Activated naive CD4-positive, alpha-beta T cell treated with anti-CD3 and anti-CD28 coated beads, Interleukin-2, amount 50 U/mL, for 24 hours (primary cell): Measurements from ENCODE around the gene SIAH3.
"Not testable (repeated sequence)": the region's sequence is repeated elsewhere in the genome, so short reads cannot be mapped to it uniquely, and the experiment has no call there.

Experiments
- H3K27ac Mint-ChIP-seq: one replicate; pipeline ENCODE4 v1.8.0; 2021; ENCODE audit warnings: mild to moderate bottlenecking, mixed read lengths
- H3K27me3 Mint-ChIP-seq: one replicate; pipeline ENCODE4 v1.8.0; 2021; ENCODE audit warnings: mixed read lengths
- H3K36me3 Mint-ChIP-seq: one replicate; pipeline ENCODE4 v1.8.0; 2021; ENCODE audit warnings: mixed read lengths
- H3K4me1 Mint-ChIP-seq: one replicate; pipeline ENCODE4 v1.8.0; 2021; ENCODE audit warnings: mixed read lengths
- H3K4me3 Mint-ChIP-seq: one replicate; pipeline ENCODE4 v1.8.0; 2021; ENCODE audit warnings: mild to moderate bottlenecking, mixed read lengths
- H3K9me3 Mint-ChIP-seq: one replicate; pipeline ENCODE4 v1.8.0; 2021; ENCODE audit warnings: mixed read lengths

SIAH3 gene

GRCh38 chr13:45783346-45784043 lies 68.1 kb downstream of the SIAH3 start:
- H3K4me1 Mint-ChIP-seq = peaks cover 17% of the 10 kb centered on the region
- H3K9me3 Mint-ChIP-seq = no peaks in the 10 kb centered on the region
- no peak overlapping the region for H3K27ac Mint-ChIP-seq
- H3K4me3 Mint-ChIP-seq = no peak overlapping the region
- no peaks in the 10 kb centered on the region for H3K27me3 Mint-ChIP-seq
- H3K36me3 Mint-ChIP-seq = no peaks in the 10 kb centered on the region

GRCh38 chr13:45782327-45783045 lies 69.1 kb downstream of the SIAH3 start:
- no peak overlapping the region for H3K4me3 Mint-ChIP-seq
- peaks cover 17% of the 10 kb centered on the region for H3K4me1 Mint-ChIP-seq
- H3K27ac Mint-ChIP-seq = no peak overlapping the region
- no peaks in the 10 kb centered on the region for H3K9me3 Mint-ChIP-seq
- H3K27me3 Mint-ChIP-seq = no peaks in the 10 kb centered on the region
- no peaks in the 10 kb centered on the region for H3K36me3 Mint-ChIP-seq

- H3K4me1 Mint-ChIP-seq = peaks cover 15% of the 10 kb centered on the region
- H3K27ac Mint-ChIP-seq = no peak overlapping the region
- H3K36me3 Mint-ChIP-seq = no peaks in the 10 kb centered on the region
- no peak overlapping the region for H3K4me3 Mint-ChIP-seq
- no peaks in the 10 kb centered on the region for H3K27me3 Mint-ChIP-seq
- no peaks in the 10 kb centered on the region for H3K9me3 Mint-ChIP-seq
These were observed 69.8 kb downstream of the SIAH3 start for GRCh38 chr13:45781553-45782326.

GRCh38 chr13:45779901-45780300 lies 71.7 kb downstream of the SIAH3 start:
- Mint-ChIP-seq H3K4me1 (no peaks in the 10 kb centered on the region), H3K4me3 (no peak overlapping the region), H3K9me3 (no peaks in the 10 kb centered on the region), H3K27me3 (peaks cover 2% of the 10 kb centered on the region), H3K36me3 (no peaks in the 10 kb centered on the region), H3K27ac (no peak overlapping the region)

- Mint-ChIP-seq H3K4me1 (no peaks in the 10 kb centered on the region), H3K27me3 (peaks cover 2% of the 10 kb centered on the region), H3K9me3 (no peaks in the 10 kb centered on the region), H3K4me3 (no peak overlapping the region), H3K27ac (no peak overlapping the region), H3K36me3 (no peaks in the 10 kb centered on the region)
These were observed 72.7 kb downstream of the SIAH3 start for GRCh38 chr13:45778882-45779281.

GRCh38 chr13:45776748-45777147 lies 74.8 kb downstream of the SIAH3 start:
- Mint-ChIP-seq H3K4me3 (no peak overlapping the region), H3K4me1 (no peaks in the 10 kb centered on the region)

GRCh38 chr13:45775401-45775963 lies 76.1 kb downstream of the SIAH3 start:
- Mint-ChIP-seq H3K27me3 (peaks cover 2% of the 10 kb centered on the region), H3K36me3 (no peaks in the 10 kb centered on the region), H3K9me3 (no peaks in the 10 kb centered on the region), H3K4me3 (no peak overlapping the region), H3K4me1 (no peaks in the 10 kb centered on the region), H3K27ac (no peak overlapping the region)

More at GRCh38 chr13:45776748-45777147, 74.8 kb downstream of the SIAH3 start:
- Mint-ChIP-seq H3K9me3 (no peaks in the 10 kb centered on the region), H3K27ac (no peak overlapping the region), H3K27me3 (peaks cover 2% of the 10 kb centered on the region), H3K36me3 (no peaks in the 10 kb centered on the region)

GRCh38 chr13:45773944-45774343 lies 77.6 kb downstream of the SIAH3 start:
- H3K27ac Mint-ChIP-seq = no peak overlapping the region
- no peaks in the 10 kb centered on the region for H3K9me3 Mint-ChIP-seq
- H3K36me3 Mint-ChIP-seq = no peaks in the 10 kb centered on the region
- peaks cover 2% of the 10 kb centered on the region for H3K27me3 Mint-ChIP-seq
- H3K4me1 Mint-ChIP-seq = peaks cover 1% of the 10 kb centered on the region
- H3K4me3 Mint-ChIP-seq = no peak overlapping the region

- Mint-ChIP-seq H3K27me3 (peaks cover 2% of the 10 kb centered on the region), H3K4me1 (peaks cover 7% of the 10 kb centered on the region), H3K27ac (no peak overlapping the region), H3K36me3 (no peaks in the 10 kb centered on the region), H3K9me3 (no peaks in the 10 kb centered on the region), H3K4me3 (no peak overlapping the region)
These were observed 78.3 kb downstream of the SIAH3 start for GRCh38 chr13:45773236-45773635.

- H3K27ac Mint-ChIP-seq = no peak overlapping the region
- peaks cover 7% of the 10 kb centered on the region for H3K4me1 Mint-ChIP-seq
- no peaks in the 10 kb centered on the region for H3K36me3 Mint-ChIP-seq
- H3K9me3 Mint-ChIP-seq = no peaks in the 10 kb centered on the region
- H3K4me3 Mint-ChIP-seq = no peak overlapping the region
- H3K27me3 Mint-ChIP-seq = peaks cover 1% of the 10 kb centered on the region
These were observed 80.7 kb downstream of the SIAH3 start for GRCh38 chr13:45770886-45771285.

GRCh38 chr13:45768656-45769479 lies 82.7 kb downstream of the SIAH3 start:
- Mint-ChIP-seq H3K27me3 (no peaks in the 10 kb centered on the region), H3K9me3 (no peaks in the 10 kb centered on the region), H3K4me1 (peaks cover 7% of the 10 kb centered on the region), H3K4me3 (no peak overlapping the region), H3K36me3 (no peaks in the 10 kb centered on the region), H3K27ac (peak overlapping the region; percentile 6)

- no peaks in the 10 kb centered on the region for H3K36me3 Mint-ChIP-seq
- no peak overlapping the region for H3K27ac Mint-ChIP-seq
- no peaks in the 10 kb centered on the region for H3K9me3 Mint-ChIP-seq
- peaks cover 7% of the 10 kb centered on the region for H3K4me1 Mint-ChIP-seq
- no peaks in the 10 kb centered on the region for H3K27me3 Mint-ChIP-seq
- H3K4me3 Mint-ChIP-seq = no peak overlapping the region
These were observed 86.1 kb downstream of the SIAH3 start for GRCh38 chr13:45765464-45765863.

- H3K27me3 Mint-ChIP-seq = no peaks in the 10 kb centered on the region
- no peaks in the 10 kb centered on the region for H3K36me3 Mint-ChIP-seq
- H3K27ac Mint-ChIP-seq = no peak overlapping the region
- peaks cover 1% of the 10 kb centered on the region for H3K4me1 Mint-ChIP-seq
- H3K4me3 Mint-ChIP-seq = no peak overlapping the region
- H3K9me3 Mint-ChIP-seq = no peaks in the 10 kb centered on the region
These were observed 88.1 kb downstream of the SIAH3 start for GRCh38 chr13:45763419-45763818.

GRCh38 chr13:45757589-45757988 lies 94.0 kb downstream of the SIAH3 start:
- H3K36me3 Mint-ChIP-seq, H3K9me3 Mint-ChIP-seq, H3K27me3 Mint-ChIP-seq, H3K4me1 Mint-ChIP-seq, H3K4me3 Mint-ChIP-seq, H3K27ac Mint-ChIP-seq: not testable (repeated sequence)

- H3K36me3 Mint-ChIP-seq, H3K4me3 Mint-ChIP-seq, H3K4me1 Mint-ChIP-seq, H3K27ac Mint-ChIP-seq, H3K27me3 Mint-ChIP-seq, H3K9me3 Mint-ChIP-seq: not testable (repeated sequence)
These were observed 95.1 kb downstream of the SIAH3 start for GRCh38 chr13:45756498-45756897.
